Bronchial epithelial cell (primary cell): ENCODE measurements around the gene RRAS2. TPM values are rescaled to one million over a fixed set of nuclear protein-coding genes. Genes with fewer than 3 reads are reported as not detected.

Experiments used
- DNase-seq: peaks from one replicate; pipeline ENCODE4 v3.0.0-alpha.2; 2010; ENCODE audit warnings: low read depth
- FAIRE-seq: peaks from 2 replicates; lab custom pipeline; 2011; peaks lifted over from hg19 to GRCh38; lab: Jason Lieb, UNC
- H3K27me3 ChIP-seq: 2 replicates; pipeline ENCODE4 v1.5.1; 2011; ENCODE audit warnings: low read length; ENCODE audit not compliant: control insufficient read depth, insufficient read depth
- H3K36me3 ChIP-seq: 2 replicates; pipeline ENCODE4 v1.5.1; 2011; ENCODE audit warnings: low read length; ENCODE audit not compliant: control insufficient read depth, insufficient read depth
- H3K4me3 ChIP-seq: 2 replicates; pipeline ENCODE4 v1.5.1; 2011; ENCODE audit warnings: mild to moderate bottlenecking, low read depth, low read length, control low read depth
- CTCF ChIP-seq: IDR thresholded peaks from 2 replicates; pipeline ENCODE4 v1.5.1; 2011; ENCODE audit warnings: mild to moderate bottlenecking, moderate library complexity, low read length, control low read depth, inconsistent platforms; ENCODE audit not compliant: insufficient read depth, severe bottlenecking
- total RNA-seq: library from RNA; depleted of rRNA; stranded (reverse); fragments of >200 nt; gene quantifications from 2 replicates; pipeline ENCODE4 v1.2.1, GENCODE V29; 2014

The RRAS2 gene
- total RNA-seq, 1 donor from 2014 or later, result 235 TPM

GRCh38 chr11:14334893-14335292 lies 24.1 kb downstream of the RRAS2 start:
- no peak for TF ChIP-seq CTCF
- H3K4me3 ChIP-seq, result no peak overlapping the region
- no peak for FAIRE-seq
- DNase-seq, result no peak
- no peaks in the 10 kb centered on the region for H3K36me3 ChIP-seq
- H3K27me3 ChIP-seq, result no peaks in the 10 kb centered on the region

GRCh38 chr11:14334192-14334591 lies 24.8 kb downstream of the RRAS2 start:
- H3K4me3 ChIP-seq, result no peak overlapping the region
- H3K27me3 ChIP-seq, result no peaks in the 10 kb centered on the region
- no peak for DNase-seq
- no peak for FAIRE-seq
- TF ChIP-seq CTCF, result no peak
- H3K36me3 ChIP-seq, result no peaks in the 10 kb centered on the region

GRCh38 chr11:14331476-14332136 lies 27.4 kb downstream of the RRAS2 start:
- FAIRE-seq, result no peak
- no peak for TF ChIP-seq CTCF
- H3K4me3 ChIP-seq, result no peak overlapping the region

GRCh38 chr11:14330881-14331280 lies 28.1 kb downstream of the RRAS2 start:
- no peak for TF ChIP-seq CTCF
- DNase-seq (no peak), FAIRE-seq (no peak)
- H3K27me3 ChIP-seq, result no peaks in the 10 kb centered on the region
- no peak overlapping the region for H3K4me3 ChIP-seq
- H3K36me3 ChIP-seq, result no peaks in the 10 kb centered on the region

More at GRCh38 chr11:14331476-14332136, 27.4 kb downstream of the RRAS2 start:
- Histone ChIP-seq H3K27me3 (no peaks in the 10 kb centered on the region), H3K36me3 (no peaks in the 10 kb centered on the region)
- DNase-seq, result no peak

- no peak for DNase-seq
- no peak for TF ChIP-seq CTCF
- H3K4me3 ChIP-seq, result no peak overlapping the region
- no peaks in the 10 kb centered on the region for H3K27me3 ChIP-seq
- FAIRE-seq, result no peak
- H3K36me3 ChIP-seq, result no peaks in the 10 kb centered on the region
These were observed 29.3 kb downstream of the RRAS2 start for GRCh38 chr11:14329702-14330101.

- no peaks in the 10 kb centered on the region for H3K27me3 ChIP-seq
- TF ChIP-seq CTCF, result no peak
- no peak for DNase-seq
- no peak for FAIRE-seq
- H3K4me3 ChIP-seq, result no peak overlapping the region
- H3K36me3 ChIP-seq, result no peaks in the 10 kb centered on the region
These were observed 31.9 kb downstream of the RRAS2 start for GRCh38 chr11:14327116-14327515.
